Uterus (tissue), 4 donors: Measurements from ENCODE around the gene ACTMAP. TPM values are rescaled to one million over a fixed set of nuclear protein-coding genes. Genes with fewer than 3 reads are reported as not detected.

Source experiments
- DNase-seq, 2 donors: peaks; one replicate each; pipeline ENCODE4 v3.0.0-alpha.2; 2019 to 2020
- H3K27ac ChIP-seq, 2 donors: fragments of 200-600 bp; sonication (generic); 1 replicate in 1 of 2; 2 replicates in 1 of 2; pipeline ENCODE4 v1.5.1; 2016 to 2018
- H3K27me3 ChIP-seq, 2 donors: fragments of 200-600 bp; sonication (generic); one replicate each; pipeline ENCODE4 v1.5.1; 2018 to 2019; ENCODE audit warnings: control low read depth in 1 of 2
- H3K36me3 ChIP-seq, 2 donors: fragments of 200-600 bp; sonication (generic); one replicate each; pipeline ENCODE4 v1.5.1; 2019; ENCODE audit warnings: control low read depth in 1 of 2
- H3K4me1 ChIP-seq, 2 donors: fragments of 200-600 bp; sonication (generic); one replicate each; pipeline ENCODE4 v1.5.1; 2018 to 2019; ENCODE audit warnings: control low read depth in 1 of 2
- H3K4me3 ChIP-seq, 2 donors: fragments of 200-600 bp; sonication (generic); 1 replicate in 1 of 2; 2 replicates in 1 of 2; pipeline ENCODE4 v1.5.1; 2018 to 2019; ENCODE audit warnings: mild to moderate bottlenecking in 1 of 2
- H3K9me3 ChIP-seq, 2 donors: fragments of 200-600 bp; sonication (generic); one replicate each; pipeline ENCODE4 v1.5.1; 2019; ENCODE audit warnings: control low read depth in 1 of 2
- POLR2A ChIP-seq, 2 donors: fragments of 450-650 bp; IDR thresholded peaks; one replicate each; pipeline ENCODE4 v1.6.1; 2016; ENCODE audit warnings: antibody characterized with exemption in 2 of 2, mild to moderate bottlenecking in 1 of 2, moderate library complexity in 1 of 2
- intact Hi-C: fragments of 100-400 bp; cut with DNase I; formaldehyde crosslinking; loops from one replicate; pipeline ENCODE4 v1.15.1; 2023; ENCODE audit warnings: low total_unique reads
- total RNA-seq, 4 donors: library from RNA; depleted of rRNA in 3 of 4; stranded (reverse); fragments of >200 nt in 3 of 4; gene quantifications; one replicate each; pipeline versions ENCODE4 v1.1.0 to v1.2.4, GENCODE V29; 2014 to 2023
- TF ChIP-seq, protein P1 (sequence below), 4 experiments: fragments of 200-600 bp in 2 of 4; fragments of 450-650 bp in 2 of 4; sonication (generic) in 2 of 4; IDR thresholded peaks; one replicate each; pipeline ENCODE4 v1.5.1; 2016 to 2019; ENCODE audit warnings: antibody characterized with exemption in 4 of 4, mild to moderate bottlenecking in 2 of 4, moderate library complexity in 1 of 4
- donor health status: DM: yes; HTN: yes; CAD: no.

Gene ACTMAP
- total RNA-seq, 4 donors from 2014 or later = 0.48 to 6.1 TPM; not detected in 2

- H3K9me3 ChIP-seq = no peaks in the 10 kb centered on the region
- no peak for DNase-seq
- no peak for TF ChIP-seq POLR2A (IDR thresholded peaks at IDR 0.05)
- TF ChIP-seq, protein P1, sequence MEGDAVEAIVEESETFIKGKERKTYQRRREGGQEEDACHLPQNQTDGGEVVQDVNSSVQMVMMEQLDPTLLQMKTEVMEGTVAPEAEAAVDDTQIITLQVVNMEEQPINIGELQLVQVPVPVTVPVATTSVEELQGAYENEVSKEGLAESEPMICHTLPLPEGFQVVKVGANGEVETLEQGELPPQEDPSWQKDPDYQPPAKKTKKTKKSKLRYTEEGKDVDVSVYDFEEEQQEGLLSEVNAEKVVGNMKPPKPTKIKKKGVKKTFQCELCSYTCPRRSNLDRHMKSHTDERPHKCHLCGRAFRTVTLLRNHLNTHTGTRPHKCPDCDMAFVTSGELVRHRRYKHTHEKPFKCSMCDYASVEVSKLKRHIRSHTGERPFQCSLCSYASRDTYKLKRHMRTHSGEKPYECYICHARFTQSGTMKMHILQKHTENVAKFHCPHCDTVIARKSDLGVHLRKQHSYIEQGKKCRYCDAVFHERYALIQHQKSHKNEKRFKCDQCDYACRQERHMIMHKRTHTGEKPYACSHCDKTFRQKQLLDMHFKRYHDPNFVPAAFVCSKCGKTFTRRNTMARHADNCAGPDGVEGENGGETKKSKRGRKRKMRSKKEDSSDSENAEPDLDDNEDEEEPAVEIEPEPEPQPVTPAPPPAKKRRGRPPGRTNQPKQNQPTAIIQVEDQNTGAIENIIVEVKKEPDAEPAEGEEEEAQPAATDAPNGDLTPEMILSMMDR (IDR thresholded peaks at IDR 0.05) = no peak
- H3K4me1 ChIP-seq = no peaks in the 10 kb centered on the region
- no peaks in the 10 kb centered on the region for H3K27me3 ChIP-seq
- no peak overlapping the region for H3K27ac ChIP-seq
- H3K36me3 ChIP-seq = no peaks in the 10 kb centered on the region
- H3K4me3 ChIP-seq = no peak overlapping the region
- intact Hi-C loops = no loop called here
Observed at GRCh38 chr19:40762754-40763470, 12.6 kb upstream of the ACTMAP start.

GRCh38 chr19:40759352-40759751 is 9.1 kb upstream of the ACTMAP start:
- H3K4me1 ChIP-seq = no peaks in the 10 kb centered on the region
- no peak overlapping the region for H3K27ac ChIP-seq
- DNase-seq = no peak
- H3K27me3 ChIP-seq = no peaks in the 10 kb centered on the region
- no peak overlapping the region for H3K4me3 ChIP-seq
- intact Hi-C loops = no loop called here
- TF ChIP-seq, protein P1 (IDR thresholded peaks at IDR 0.05) = no peak
- TF ChIP-seq POLR2A (IDR thresholded peaks at IDR 0.05) = no peak
- H3K9me3 ChIP-seq = no peaks in the 10 kb centered on the region
- no peaks in the 10 kb centered on the region for H3K36me3 ChIP-seq

DNA sequence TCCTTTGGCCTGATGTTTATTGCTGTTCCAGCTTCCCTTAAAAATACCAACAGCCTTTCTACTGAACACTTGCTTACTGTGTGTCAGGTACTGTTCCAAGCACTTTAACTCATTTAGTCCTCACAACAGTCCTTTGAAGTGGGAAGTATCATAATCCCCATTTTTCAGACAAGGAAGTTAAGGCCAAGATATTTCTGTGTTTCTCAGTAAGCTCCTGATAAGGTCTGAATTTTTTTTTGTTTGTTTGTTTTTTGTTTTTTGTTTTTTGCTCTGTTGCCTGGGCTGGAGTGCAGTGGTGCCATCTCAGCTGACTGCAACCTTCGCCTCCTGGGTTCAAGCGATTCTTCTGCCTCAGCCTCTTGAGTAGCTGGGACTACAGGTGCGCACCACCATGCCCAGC is 8.2 kb upstream of the ACTMAP start:
- no peaks in the 10 kb centered on the region for H3K36me3 ChIP-seq
- H3K4me3 ChIP-seq = no peak overlapping the region
- H3K27ac ChIP-seq = no peak overlapping the region
- no peaks in the 10 kb centered on the region for H3K27me3 ChIP-seq
- intact Hi-C loops = no loop called here
- peaks cover 0 to 3% of the 10 kb centered on the region in 2 donors for H3K4me1 ChIP-seq
- DNase-seq = no peak
- H3K9me3 ChIP-seq = no peaks in the 10 kb centered on the region
- no peak for TF ChIP-seq POLR2A (IDR thresholded peaks at IDR 0.05)
- TF ChIP-seq, protein P1 (IDR thresholded peaks at IDR 0.05) = no peak

- H3K4me3 ChIP-seq = no peak overlapping the region
- no peaks in the 10 kb centered on the region for H3K27me3 ChIP-seq
- intact Hi-C loops = no loop called here
- TF ChIP-seq, protein P1 (IDR thresholded peaks at IDR 0.05) = no peak
- H3K9me3 ChIP-seq = no peaks in the 10 kb centered on the region
- peaks cover 0 to 3% of the 10 kb centered on the region in 2 donors for H3K4me1 ChIP-seq
- no peak overlapping the region for H3K27ac ChIP-seq
- no peak for DNase-seq
- H3K36me3 ChIP-seq = no peaks in the 10 kb centered on the region
Observed at GRCh38 chr19:40756502-40757110, 6.3 kb upstream of the ACTMAP start.

DNA sequence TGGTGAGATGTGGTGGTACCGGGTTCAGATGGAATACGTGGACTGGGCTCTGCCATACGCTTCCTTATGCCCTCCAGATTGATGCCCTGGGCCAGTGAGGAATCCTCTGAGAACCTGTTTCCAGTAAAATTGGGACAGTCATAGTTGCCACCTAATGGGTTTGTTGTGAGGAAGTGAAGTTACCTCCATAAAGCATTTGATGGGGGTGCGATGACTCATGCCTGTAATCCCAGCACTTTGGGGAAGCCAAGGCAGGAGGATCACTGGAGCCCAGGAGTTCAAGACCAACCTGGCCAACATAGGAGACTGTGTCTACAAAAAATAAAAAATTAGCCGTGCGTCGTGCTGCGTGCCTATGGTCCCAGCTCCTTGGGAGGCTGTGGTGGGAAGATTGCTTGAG is 5.5 kb upstream of the ACTMAP start:
- Histone ChIP-seq H3K36me3 (no peaks in the 10 kb centered on the region), H3K4me1 (peaks cover 0 to 3% of the 10 kb centered on the region in 2 donors), H3K27me3 (no peaks in the 10 kb centered on the region), H3K27ac (no peak overlapping the region), H3K4me3 (no peak overlapping the region), H3K9me3 (no peaks in the 10 kb centered on the region)
- no peak for DNase-seq
- TF ChIP-seq, protein P1 (IDR thresholded peaks at IDR 0.05) = no peak
- no peak for TF ChIP-seq POLR2A (IDR thresholded peaks at IDR 0.05)
- intact Hi-C loops = no loop called here
